ENCODE data around the gene RAD18. TPM values are rescaled to one million over a fixed set of nuclear protein-coding genes. Genes with fewer than 3 reads are reported as not detected.

RAD18 gene
- total and polyA plus RNA-seq, 2 donors (not counting 1 experiment from before 2014, with no cell fraction given), result 4.8 to 21.3 TPM

DNA sequence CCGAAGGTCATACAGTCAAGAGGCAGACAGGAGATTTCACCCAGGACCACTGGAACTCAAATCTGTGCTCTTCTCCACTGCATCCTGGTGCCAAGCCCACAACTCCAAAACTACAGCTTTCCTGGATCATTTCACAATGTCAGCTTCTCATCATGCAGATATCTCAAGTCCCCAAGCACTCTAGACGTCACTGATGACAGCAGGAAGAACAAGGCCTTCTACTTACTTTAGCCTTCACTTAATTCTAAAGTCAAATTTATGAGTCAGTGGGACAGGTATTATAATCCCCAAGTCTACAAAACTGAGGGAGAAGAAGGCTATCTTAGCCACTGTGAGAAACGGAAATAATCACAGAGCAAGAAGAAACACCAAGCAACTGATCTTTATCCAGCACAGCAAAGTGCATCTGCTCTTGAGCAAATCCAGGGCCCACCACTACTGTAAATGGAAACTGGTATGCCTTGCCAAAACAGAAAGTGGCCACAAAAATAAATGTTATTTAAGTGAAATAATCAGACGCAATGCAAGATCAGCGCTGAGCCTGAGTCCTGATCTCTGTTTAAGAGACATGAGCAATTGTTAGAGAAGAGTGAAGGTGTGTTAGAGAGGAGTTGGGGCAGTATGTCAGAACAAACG lies 928 bp downstream of the RAD18 start:
- H3K9me3 Mint-ChIP-seq (ENCODE audit: insufficient read depth), result no peaks in the 10 kb centered on the region
- 40% methylated on average over 5 of the region's 6 CpGs for WGBS (ENCODE audit: insufficient coverage)
- H3K27ac ChIP-seq (ENCODE audit: low read length in 2 of 2), result peak overlapping the region in 1 of 2 donors; percentile 93
- H3K4me2 ChIP-seq (replicated peaks; ENCODE audit: low read depth, low read length, poor library complexity, severe bottlenecking), result peak overlapping the region; percentile 70
- peaks cover 34% of the 10 kb centered on the region for H3K4me1 Mint-ChIP-seq
- H3K27me3 ChIP-seq (replicated peaks in 1 of 4; ENCODE audit: control extremely low read depth in 1 of 4, control insufficient read depth in 3 of 4, insufficient read depth in 4 of 4, low read length in 3 of 4), result no peaks in the 10 kb centered on the region
- peak overlapping the region; percentile 79 to 93 (median 85) for H3K4me3 ChIP-seq (ENCODE audit: control extremely low read depth in 1 of 5, extremely low read depth in 1 of 5, insufficient read depth in 1 of 5, low read depth in 2 of 5, low read length in 4 of 5)
- ChIA-PET POLR2A (no interaction called here), CTCF (interaction anchor here (2.0 kb wide), 1 partner anchor 7 kb away, joined by 5 read pairs; no protein-coding TSS in a partner anchor)
- ATAC-seq (ENCODE audit: low read depth), result no peak
- H3K4me3 Mint-ChIP-seq, result peak overlapping the region; percentile 89
- no peaks in the 10 kb centered on the region for H3K9me3 ChIP-seq (ENCODE audit: control extremely low read depth in 1 of 3, control insufficient read depth in 2 of 3, insufficient read depth in 1 of 3, low read length in 2 of 3)
- H3K36me3 ChIP-seq (replicated peaks in 1 of 2; ENCODE audit: control extremely low read depth in 1 of 2, control insufficient read depth in 1 of 2, extremely low read depth in 1 of 2, insufficient read depth in 2 of 2, low read length in 1 of 2), result peaks cover 0 to 5% of the 10 kb centered on the region in 2 experiments
- peak overlapping the region; percentile 73 for H3K9ac ChIP-seq (ENCODE audit: low read length)
- intact Hi-C loops (cut with micrococcal nuclease), result no loop called here
- peaks cover 18 to 25% of the 10 kb centered on the region in 2 donors for H3K4me1 ChIP-seq (ENCODE audit: control insufficient read depth in 2 of 2, insufficient read depth in 2 of 2, low read length in 2 of 2)
- H3K27me3 Mint-ChIP-seq, result peaks cover 4% of the 10 kb centered on the region
- TF ChIP-seq EZH2 (IDR thresholded peaks at IDR 0.05; ENCODE audit: borderline replicate concordance, insufficient read depth, low read depth, low read length, poor library complexity, severe bottlenecking) (no peak), CTCF (IDR thresholded peaks at IDR 0.05) (no peak)
- H3K27ac Mint-ChIP-seq, result peak overlapping the region; percentile 94
- DNase-seq, result no peak
- peaks cover 27% of the 10 kb centered on the region for H3K79me2 ChIP-seq (ENCODE audit: control insufficient read depth, insufficient read depth, low read length)
- H2AFZ ChIP-seq (ENCODE audit: insufficient read depth, low read depth, low read length, poor library complexity, severe bottlenecking), result no peak overlapping the region
- no peaks in the 10 kb centered on the region for H4K20me1 ChIP-seq (ENCODE audit: control insufficient read depth, insufficient read depth, low read length, poor library complexity, severe bottlenecking)

- H3K4me1 ChIP-seq (ENCODE audit: control insufficient read depth in 2 of 2, insufficient read depth in 2 of 2, low read length in 2 of 2), result peaks cover 29 to 36% of the 10 kb centered on the region in 2 donors
- H3K27ac ChIP-seq (ENCODE audit: low read length in 2 of 2), result no peak overlapping the region
- ChIA-PET CTCF (interaction anchor here (0.8 to 2.1 kb wide), 5 partner anchors 10 to 345 kb away, joined by 3 to 7 read pairs (median 3); no protein-coding TSS in a partner anchor), POLR2A (no interaction called here)
- intact Hi-C loops (cut with micrococcal nuclease), result no loop called here
- DNase-seq (peak; percentile 35), ATAC-seq (ENCODE audit: low read depth) (no peak)
- H3K27ac Mint-ChIP-seq, result peak overlapping the region; percentile 10
- H3K9ac ChIP-seq (ENCODE audit: low read length), result no peak overlapping the region
- H3K79me2 ChIP-seq (ENCODE audit: control insufficient read depth, insufficient read depth, low read length), result peaks cover 27% of the 10 kb centered on the region
- H3K27me3 ChIP-seq (replicated peaks in 1 of 4; ENCODE audit: control extremely low read depth in 1 of 4, control insufficient read depth in 3 of 4, insufficient read depth in 4 of 4, low read length in 3 of 4), result no peaks in the 10 kb centered on the region
- H3K4me1 Mint-ChIP-seq, result peaks cover 46% of the 10 kb centered on the region
- H3K4me2 ChIP-seq (replicated peaks; ENCODE audit: low read depth, low read length, poor library complexity, severe bottlenecking), result no peak overlapping the region
- no peaks in the 10 kb centered on the region for H3K9me3 ChIP-seq (ENCODE audit: control extremely low read depth in 1 of 3, control insufficient read depth in 2 of 3, insufficient read depth in 1 of 3, low read length in 2 of 3)
- no peaks in the 10 kb centered on the region for H3K9me3 Mint-ChIP-seq (ENCODE audit: insufficient read depth)
- H3K4me3 ChIP-seq (ENCODE audit: control extremely low read depth in 1 of 5, extremely low read depth in 1 of 5, insufficient read depth in 1 of 5, low read depth in 2 of 5, low read length in 4 of 5), result no peak overlapping the region
- no peak overlapping the region for H2AFZ ChIP-seq (ENCODE audit: insufficient read depth, low read depth, low read length, poor library complexity, severe bottlenecking)
- WGBS (ENCODE audit: insufficient coverage), result no CpG with 5 or more reads among the region's 8 CpGs
- H3K36me3 ChIP-seq (replicated peaks in 1 of 2; ENCODE audit: control extremely low read depth in 1 of 2, control insufficient read depth in 1 of 2, extremely low read depth in 1 of 2, insufficient read depth in 2 of 2, low read length in 1 of 2), result peaks cover 0 to 5% of the 10 kb centered on the region in 2 experiments
- no peaks in the 10 kb centered on the region for H4K20me1 ChIP-seq (ENCODE audit: control insufficient read depth, insufficient read depth, low read length, poor library complexity, severe bottlenecking)
- TF ChIP-seq EZH2 (IDR thresholded peaks at IDR 0.05; ENCODE audit: borderline replicate concordance, insufficient read depth, low read depth, low read length, poor library complexity, severe bottlenecking) (no peak), CTCF (IDR thresholded peaks at IDR 0.05) (no peak)
- H3K27me3 Mint-ChIP-seq, result no peaks in the 10 kb centered on the region
- peak overlapping the region; percentile 2 for H3K4me3 Mint-ChIP-seq
Observed at GRCh38 chr3:8959668-8960067, 3.6 kb downstream of the RAD18 start.
